GM23248 (cell line): ENCODE measurements around the gene COL10A1.

Experiments
- EZH2 ChIP-seq: fragments of 200-600 bp; sonication (generic); IDR thresholded peaks from 2 replicates; pipeline ENCODE4 v1.6.1; 2018; ENCODE audit warnings: antibody characterized with exemption, mild to moderate bottlenecking; ENCODE audit not compliant: insufficient read depth, poor library complexity, severe bottlenecking
- EZH2phosphoT487 ChIP-seq: fragments of 200-600 bp; sonication (generic); IDR thresholded peaks from 2 replicates; pipeline ENCODE4 v1.6.1; 2018; ENCODE audit warnings: antibody characterized with exemption, moderate library complexity, mild to moderate bottlenecking, low read depth; ENCODE audit not compliant: insufficient read depth

GRCh38 chr6:116159782-116160524 lies 34.0 kb upstream of the COL10A1 start:
- peak; percentile 64; the same call in 1 of the 2 replicates for TF ChIP-seq EZH2phosphoT487
- TF ChIP-seq EZH2 = no peak
